Small intestine (tissue), 7 donors: Measurements from ENCODE around the gene TIAM1. TPM values are rescaled to one million over a fixed set of nuclear protein-coding genes. Genes with fewer than 3 reads are reported as not detected.

Experiments
- DNase-seq, 2 donors: peaks; one replicate each; pipeline versions ENCODE4 v3.0.0 to v3.0.0-alpha.2; 2013
- FAIRE-seq: peaks from 2 replicates; lab custom pipeline; 2012; peaks lifted over from hg19 to GRCh38; lab: Jason Lieb, UNC
- H3K27ac ChIP-seq, 3 donors: one replicate each; pipeline ENCODE4 v1.5.1; 2013; ENCODE audit warnings: low read length in 2 of 3, mild to moderate bottlenecking in 2 of 3, control low read depth in 1 of 3, inconsistent platforms in 1 of 3, low read depth in 1 of 3, moderate library complexity in 1 of 3
- H3K27me3 ChIP-seq, 3 donors: one replicate each; pipeline ENCODE4 v1.6.1; 2013; ENCODE audit warnings: low read length in 3 of 3, inconsistent platforms in 1 of 3; ENCODE audit not compliant: control insufficient read depth in 3 of 3, insufficient read depth in 3 of 3
- H3K36me3 ChIP-seq, 3 donors: one replicate each; pipeline ENCODE4 v1.6.1; 2013; ENCODE audit warnings: low read length in 3 of 3, inconsistent platforms in 1 of 3, low read depth in 1 of 3, mild to moderate bottlenecking in 1 of 3, moderate library complexity in 1 of 3; ENCODE audit not compliant: control insufficient read depth in 3 of 3, insufficient read depth in 2 of 3
- H3K4me1 ChIP-seq, 3 donors: one replicate each; pipeline ENCODE4 v1.6.1; 2013; ENCODE audit warnings: low read length in 2 of 3, inconsistent platforms in 1 of 3, low read depth in 1 of 3, mild to moderate bottlenecking in 1 of 3, moderate library complexity in 1 of 3; ENCODE audit not compliant: control insufficient read depth in 3 of 3, insufficient read depth in 2 of 3
- H3K4me3 ChIP-seq, 3 donors: one replicate each; pipeline ENCODE4 v1.5.1; 2013; ENCODE audit warnings: low read length in 3 of 3, control low read depth in 1 of 3, inconsistent platforms in 1 of 3, low read depth in 1 of 3, mild to moderate bottlenecking in 1 of 3, moderate library complexity in 1 of 3
- H3K9me3 ChIP-seq, 2 donors: one replicate each; pipeline ENCODE4 v1.6.1; 2013; ENCODE audit warnings: low read depth in 1 of 2, low read length in 1 of 2; ENCODE audit not compliant: control insufficient read depth in 2 of 2, insufficient read depth in 1 of 2
- WGBS, 3 donors: extraction: QIAGEN DNeasy Blood & Tissue Kit; methylation state at CpG; one replicate each; pipeline ENCODE4 v1.1.7; 2013; 5-methylcytosine and 5-hydroxymethylcytosine counted together
- polyA plus RNA-seq, 4 donors: library from polyadenylated mRNA; stranded (reverse) in 3 of 4; unstranded in 1 of 4; fragments of 200-250 nt in 3 of 4; fragments of 120-200 nt in 1 of 4; gene quantifications; one replicate each; pipeline versions ENCODE4 v1.2.1 to v1.2.3, GENCODE V29; 2013
- donor health status: healthy with polysubstance abuse.
- donor health status: control.
- donor health status: control.
- donor health status: Bipolar disorder and iron deficiency.
- donor health status: healthy.

TIAM1 gene
- polyA plus RNA-seq, 4 donors: 0.45 to 4.1 (median 2.4) TPM

DNA sequence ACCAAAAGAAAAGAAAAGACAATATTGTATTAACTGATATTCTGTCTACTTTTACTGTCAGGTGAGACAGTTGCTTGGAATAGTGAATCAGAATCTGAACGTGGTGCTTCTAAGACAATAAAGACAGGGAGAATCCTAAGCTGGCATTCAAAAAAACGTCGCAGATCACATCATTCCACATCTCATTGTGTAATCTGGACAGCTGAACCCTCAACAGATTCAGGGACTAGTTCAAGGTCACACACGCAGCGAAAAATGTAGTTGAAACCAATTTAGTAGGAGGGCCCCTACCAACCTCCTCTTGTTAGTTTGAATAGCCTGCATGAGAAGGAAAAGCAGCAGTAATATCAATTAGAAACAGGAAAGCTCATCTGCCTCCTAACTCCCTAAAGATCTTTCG lies 259.4 kb downstream of the TIAM1 start:
- Histone ChIP-seq H3K4me1 (no peaks in the 10 kb centered on the region), H3K9me3 (no peaks in the 10 kb centered on the region), H3K27ac (no peak overlapping the region), H3K27me3 (no peaks in the 10 kb centered on the region), H3K4me3 (no peak overlapping the region), H3K36me3 (no peaks in the 10 kb centered on the region)
- 42 to 74% (median 43%) methylated on average over 6 of the region's 6 CpGs for WGBS, 3 donors
- DNase-seq (no peak), FAIRE-seq (no peak)

DNA sequence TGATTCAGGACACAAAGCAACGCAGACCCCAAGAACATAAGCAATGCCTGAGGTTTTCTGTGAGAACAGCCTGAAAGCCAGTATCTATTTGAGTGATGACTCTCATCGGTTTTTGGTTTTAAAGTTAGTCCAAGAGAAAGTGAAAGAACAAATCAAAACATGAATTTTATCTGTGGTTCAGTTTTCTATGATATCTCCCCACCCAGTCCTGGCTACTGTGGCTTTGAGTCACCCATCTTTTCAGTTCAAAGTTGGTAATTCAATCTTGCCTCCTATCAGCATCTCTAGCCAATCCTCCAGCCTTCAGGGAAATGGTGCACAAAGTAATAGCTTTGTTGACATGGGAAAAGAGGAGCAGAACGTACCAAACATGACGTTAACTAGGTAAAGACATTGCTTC lies 265.3 kb downstream of the TIAM1 start:
- Histone ChIP-seq H3K36me3 (no peaks in the 10 kb centered on the region), H3K4me1 (no peaks in the 10 kb centered on the region), H3K4me3 (no peak overlapping the region), H3K27ac (no peak overlapping the region), H3K9me3 (no peaks in the 10 kb centered on the region), H3K27me3 (no peaks in the 10 kb centered on the region)
- WGBS, 3 donors: 37 to 68% (median 49%) methylated on average over 4 of the region's 4 CpGs
- FAIRE-seq (no peak), DNase-seq (no peak)

DNA sequence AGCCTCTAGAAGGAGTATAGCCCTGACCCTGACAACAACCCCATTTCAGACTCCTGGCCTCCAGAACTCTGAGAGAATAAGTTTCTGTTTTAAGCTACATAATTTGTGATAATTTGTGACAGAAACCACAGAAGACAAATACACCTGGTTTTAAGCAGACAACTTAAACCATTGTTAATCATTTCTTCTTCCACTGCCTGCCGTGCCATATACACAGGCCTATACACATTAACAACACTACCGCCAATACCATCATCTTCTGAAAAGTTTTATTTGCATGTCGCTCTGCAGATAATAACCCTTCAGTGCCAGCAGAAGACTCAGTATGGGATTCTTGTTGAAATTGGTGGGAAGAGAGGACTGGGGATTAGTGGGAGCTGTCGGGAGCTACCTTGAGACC lies 265.8 kb downstream of the TIAM1 start:
- H3K27me3 ChIP-seq: no peaks in the 10 kb centered on the region
- no peaks in the 10 kb centered on the region for H3K4me1 ChIP-seq
- H3K36me3 ChIP-seq: no peaks in the 10 kb centered on the region
- H3K4me3 ChIP-seq: no peak overlapping the region
- no peak for FAIRE-seq
- no peaks in the 10 kb centered on the region for H3K9me3 ChIP-seq
- no peak for DNase-seq
- 76 to 86% (median 80%) methylated on average over 4 of the region's 4 CpGs for WGBS, 3 donors
- H3K27ac ChIP-seq: no peak overlapping the region

DNA sequence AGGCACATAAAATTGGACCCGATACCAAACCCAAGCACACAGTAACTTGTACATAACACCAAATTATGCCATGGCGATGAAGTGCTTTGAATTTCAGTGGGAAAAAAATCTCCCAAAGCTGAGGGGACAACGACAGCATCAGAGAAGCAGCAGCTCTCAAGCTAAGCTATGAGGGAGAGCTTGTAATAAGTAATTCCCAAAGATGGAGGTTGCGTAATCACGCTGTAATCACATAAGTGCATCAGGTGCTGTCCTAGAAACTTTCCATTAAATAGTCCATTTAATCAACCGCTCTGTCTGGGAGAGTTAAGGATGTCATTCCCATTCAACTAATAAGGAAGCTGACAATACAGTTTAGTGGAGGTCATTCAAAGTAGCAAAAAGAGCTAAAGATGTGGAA lies 268.2 kb downstream of the TIAM1 start:
- FAIRE-seq: no peak
- no peaks in the 10 kb centered on the region for H3K36me3 ChIP-seq
- 89 to 92% (median 92%) methylated on average over 6 of the region's 6 CpGs for WGBS, 3 donors

DNA sequence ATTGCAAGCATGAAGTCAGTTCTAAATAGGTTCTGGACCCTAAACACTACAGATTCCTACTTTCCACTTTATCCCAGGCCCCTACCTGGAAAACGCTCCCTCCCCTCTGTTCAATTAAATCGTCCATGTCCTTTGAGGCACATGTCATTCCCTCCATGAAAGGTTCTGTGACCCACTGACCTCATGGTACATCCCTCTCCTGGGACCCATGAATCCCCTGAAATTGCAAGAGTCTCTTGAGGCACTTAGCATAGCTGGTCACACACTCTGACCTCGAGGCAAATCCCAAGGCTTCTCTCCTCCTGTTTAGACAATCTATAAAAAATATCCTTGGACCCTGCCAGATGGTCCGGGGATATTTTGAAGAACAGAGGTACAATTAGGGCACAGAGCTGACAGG lies 271.5 kb downstream of the TIAM1 start:
- Histone ChIP-seq H3K4me1 (no peaks in the 10 kb centered on the region), H3K36me3 (no peaks in the 10 kb centered on the region), H3K27ac (no peak overlapping the region), H3K9me3 (no peaks in the 10 kb centered on the region), H3K4me3 (no peak overlapping the region), H3K27me3 (no peaks in the 10 kb centered on the region)
- 48 to 59% (median 55%) methylated on average over 4 of the region's 4 CpGs for WGBS, 3 donors
- no peak for FAIRE-seq
- no peak for DNase-seq

More for the DNA sequence above, 268.2 kb downstream of the TIAM1 start:
- DNase-seq: no peak
- H3K4me3 ChIP-seq: no peak overlapping the region
- H3K4me1 ChIP-seq: no peaks in the 10 kb centered on the region
- no peak overlapping the region for H3K27ac ChIP-seq
- no peaks in the 10 kb centered on the region for H3K27me3 ChIP-seq
- H3K9me3 ChIP-seq: no peaks in the 10 kb centered on the region
